ENCODE data around the gene MGAT5.

Gene MGAT5

DNA sequence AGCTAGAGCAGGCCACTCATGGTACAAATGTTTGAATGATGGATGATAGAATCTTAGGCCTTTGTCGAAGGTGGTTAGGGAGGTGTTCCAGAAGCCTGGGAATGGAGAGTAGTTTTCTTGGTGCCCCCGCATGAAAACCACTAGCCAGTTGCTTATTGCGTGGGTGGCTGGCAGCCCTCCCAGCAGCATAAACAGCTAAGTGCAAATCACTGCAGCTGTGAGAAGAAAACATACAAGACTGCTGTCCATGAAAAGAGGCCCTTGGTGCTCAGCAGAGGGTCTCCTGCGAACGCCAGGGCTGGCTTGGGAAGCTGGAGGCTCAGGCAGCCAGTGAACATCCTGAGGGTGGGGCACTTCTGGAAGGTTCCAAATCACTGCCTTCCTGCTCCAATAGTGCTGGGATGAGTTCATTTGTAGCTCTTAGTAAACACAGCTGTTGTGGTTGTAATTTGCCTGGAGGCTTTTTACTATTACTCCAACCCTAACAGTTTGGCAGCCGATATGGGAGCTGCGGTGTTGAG lies 118.8 kb downstream of the MGAT5 start:
- WGBS (ENCODE audit: insufficient coverage, insufficient read length): no CpG with 5 or more reads among the region's 7 CpGs
- DNase-seq (ENCODE audit: low read depth, low spot score): no peak
- Histone ChIP-seq H3K4me3 (ENCODE audit: low read length) (no peak overlapping the region), H3K4me1 (ENCODE audit: control insufficient read depth, insufficient read depth, low read length) (no peaks in the 10 kb centered on the region), H3K27me3 (ENCODE audit: control insufficient read depth, insufficient read depth, low read length) (no peaks in the 10 kb centered on the region), H3K9me3 (ENCODE audit: control insufficient read depth, insufficient read depth, low read length) (no peaks in the 10 kb centered on the region), H3K36me3 (ENCODE audit: control insufficient read depth, insufficient read depth, low read length) (no peaks in the 10 kb centered on the region), H3K27ac (ENCODE audit: low read length) (no peak overlapping the region)

DNA sequence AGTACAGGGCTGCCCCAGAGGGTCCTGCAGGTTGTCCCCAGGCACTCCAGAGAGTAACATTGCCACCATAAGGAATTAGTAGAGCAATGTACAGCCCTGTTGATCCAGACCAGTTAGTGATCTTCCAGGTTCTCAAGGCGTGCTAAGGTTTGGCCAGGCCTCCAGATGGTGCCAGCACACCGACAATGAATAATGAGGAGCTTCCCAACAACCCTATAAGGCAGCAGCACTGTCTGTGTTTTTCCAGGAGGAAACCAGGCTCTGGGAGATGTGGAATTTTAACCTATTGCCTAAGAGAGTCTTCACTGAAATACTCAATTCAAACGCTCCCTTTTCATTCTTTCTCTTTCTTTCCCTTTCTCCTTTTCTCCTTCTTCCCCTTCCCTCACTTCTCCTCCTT lies 122.1 kb downstream of the MGAT5 start:
- no peak overlapping the region for H3K4me3 ChIP-seq (ENCODE audit: low read length)
- no peaks in the 10 kb centered on the region for H3K9me3 ChIP-seq (ENCODE audit: control insufficient read depth, insufficient read depth, low read length)
- no peaks in the 10 kb centered on the region for H3K36me3 ChIP-seq (ENCODE audit: control insufficient read depth, insufficient read depth, low read length)
- no peak overlapping the region for H3K27ac ChIP-seq (ENCODE audit: low read length)
- no peak for DNase-seq (ENCODE audit: low read depth, low spot score)
- no peaks in the 10 kb centered on the region for H3K27me3 ChIP-seq (ENCODE audit: control insufficient read depth, insufficient read depth, low read length)
- 100% methylated on average over 1 of the region's 3 CpGs for WGBS (ENCODE audit: insufficient coverage, insufficient read length)
- no peaks in the 10 kb centered on the region for H3K4me1 ChIP-seq (ENCODE audit: control insufficient read depth, insufficient read depth, low read length)

DNA sequence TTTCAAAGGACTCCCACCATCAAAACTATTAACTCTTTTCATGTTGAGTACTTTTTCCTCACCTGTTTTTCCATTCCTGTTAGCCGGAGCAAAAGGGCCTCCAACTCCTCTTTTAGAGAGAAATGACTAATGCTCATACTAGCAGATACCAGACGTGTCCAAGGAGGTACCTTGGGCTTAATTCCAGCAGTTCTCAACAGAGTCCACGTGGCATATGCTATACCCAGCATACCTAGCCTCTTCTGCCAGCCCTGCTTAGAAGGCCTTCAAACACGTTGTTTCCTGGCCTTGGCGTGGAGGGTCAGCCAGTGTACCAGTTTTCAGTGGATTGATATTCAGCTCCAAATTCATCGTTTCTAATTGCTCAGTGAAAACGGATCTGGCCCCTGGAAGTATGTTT lies 123.9 kb downstream of the MGAT5 start:
- H3K36me3 ChIP-seq (ENCODE audit: control insufficient read depth, insufficient read depth, low read length): no peaks in the 10 kb centered on the region
- no peaks in the 10 kb centered on the region for H3K9me3 ChIP-seq (ENCODE audit: control insufficient read depth, insufficient read depth, low read length)
- H3K27ac ChIP-seq (ENCODE audit: low read length): no peak overlapping the region
- no peak overlapping the region for H3K4me3 ChIP-seq (ENCODE audit: low read length)
- no peak for DNase-seq (ENCODE audit: low read depth, low spot score)
- H3K4me1 ChIP-seq (ENCODE audit: control insufficient read depth, insufficient read depth, low read length): no peaks in the 10 kb centered on the region
- H3K27me3 ChIP-seq (ENCODE audit: control insufficient read depth, insufficient read depth, low read length): no peaks in the 10 kb centered on the region
- no CpG with 5 or more reads among the region's 7 CpGs for WGBS (ENCODE audit: insufficient coverage, insufficient read length)

- no peaks in the 10 kb centered on the region for H3K4me1 ChIP-seq (ENCODE audit: control insufficient read depth, insufficient read depth, low read length)
- H3K9me3 ChIP-seq (ENCODE audit: control insufficient read depth, insufficient read depth, low read length): no peaks in the 10 kb centered on the region
- whole genome bisulfite sequencing (ENCODE audit: insufficient coverage, insufficient read length): no CpG with 5 or more reads among the region's 6 CpGs
- H3K4me3 ChIP-seq (ENCODE audit: low read length): no peak overlapping the region
- H3K27me3 ChIP-seq (ENCODE audit: control insufficient read depth, insufficient read depth, low read length): no peaks in the 10 kb centered on the region
- DNase-seq (ENCODE audit: low read depth, low spot score): no peak
- no peak overlapping the region for H3K27ac ChIP-seq (ENCODE audit: low read length)
- no peaks in the 10 kb centered on the region for H3K36me3 ChIP-seq (ENCODE audit: control insufficient read depth, insufficient read depth, low read length)
These were observed 125.4 kb downstream of the MGAT5 start for GRCh38 chr2:134379293-134379692.

DNA sequence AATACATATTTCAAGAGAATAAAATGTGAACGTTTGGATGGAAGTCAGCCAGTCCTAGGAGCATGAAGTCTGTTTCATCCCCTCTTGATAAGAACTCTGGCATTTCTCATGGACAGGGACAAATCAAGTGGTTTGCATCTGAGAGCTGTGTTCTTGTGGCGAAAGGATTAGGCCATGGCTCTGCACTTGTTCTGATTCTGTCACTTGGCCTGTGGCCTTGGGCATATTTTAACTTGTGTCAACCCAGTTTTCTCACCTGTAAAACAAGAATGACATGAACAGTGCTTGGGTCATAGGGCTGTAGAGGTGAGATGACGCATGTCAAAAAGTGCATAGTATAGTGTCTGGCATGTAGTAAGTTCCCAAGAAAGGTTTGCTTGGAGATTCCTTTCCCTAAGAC lies 125.8 kb downstream of the MGAT5 start:
- DNase-seq (ENCODE audit: low read depth, low spot score): no peak
- no peaks in the 10 kb centered on the region for H3K27me3 ChIP-seq (ENCODE audit: control insufficient read depth, insufficient read depth, low read length)
- no peaks in the 10 kb centered on the region for H3K36me3 ChIP-seq (ENCODE audit: control insufficient read depth, insufficient read depth, low read length)
- H3K4me1 ChIP-seq (ENCODE audit: control insufficient read depth, insufficient read depth, low read length): no peaks in the 10 kb centered on the region
- H3K4me3 ChIP-seq (ENCODE audit: low read length): no peak overlapping the region
- WGBS (ENCODE audit: insufficient coverage, insufficient read length): no CpG with 5 or more reads among the region's 3 CpGs
- no peaks in the 10 kb centered on the region for H3K9me3 ChIP-seq (ENCODE audit: control insufficient read depth, insufficient read depth, low read length)
- no peak overlapping the region for H3K27ac ChIP-seq (ENCODE audit: low read length)

- H3K9me3 ChIP-seq (ENCODE audit: control insufficient read depth, insufficient read depth, low read length): no peaks in the 10 kb centered on the region
- H3K36me3 ChIP-seq (ENCODE audit: control insufficient read depth, insufficient read depth, low read length): no peaks in the 10 kb centered on the region
- H3K27ac ChIP-seq (ENCODE audit: low read length): no peak overlapping the region
- no peak for DNase-seq (ENCODE audit: low read depth, low spot score)
- no peaks in the 10 kb centered on the region for H3K4me1 ChIP-seq (ENCODE audit: control insufficient read depth, insufficient read depth, low read length)
- H3K4me3 ChIP-seq (ENCODE audit: low read length): no peak overlapping the region
- WGBS (ENCODE audit: insufficient coverage, insufficient read length): no CpG with 5 or more reads among the region's 1 CpG
- no peaks in the 10 kb centered on the region for H3K27me3 ChIP-seq (ENCODE audit: control insufficient read depth, insufficient read depth, low read length)
These were observed 127.3 kb downstream of the MGAT5 start for GRCh38 chr2:134381141-134381540.

GRCh38 chr2:134384131-134384530 lies 130.3 kb downstream of the MGAT5 start:
- no peak for DNase-seq (ENCODE audit: low read depth, low spot score)
- no CpG with 5 or more reads among the region's 4 CpGs for WGBS (ENCODE audit: insufficient coverage, insufficient read length)
- H3K36me3 ChIP-seq (ENCODE audit: control insufficient read depth, insufficient read depth, low read length): no peaks in the 10 kb centered on the region

GRCh38 chr2:134385195-134385594 lies 131.3 kb downstream of the MGAT5 start:
- no peaks in the 10 kb centered on the region for H3K4me1 ChIP-seq (ENCODE audit: control insufficient read depth, insufficient read depth, low read length)
- no peaks in the 10 kb centered on the region for H3K36me3 ChIP-seq (ENCODE audit: control insufficient read depth, insufficient read depth, low read length)
- H3K27ac ChIP-seq (ENCODE audit: low read length): no peak overlapping the region
- no peaks in the 10 kb centered on the region for H3K9me3 ChIP-seq (ENCODE audit: control insufficient read depth, insufficient read depth, low read length)
- WGBS (ENCODE audit: insufficient coverage, insufficient read length): no CpG with 5 or more reads among the region's 2 CpGs
- DNase-seq (ENCODE audit: low read depth, low spot score): no peak
- no peaks in the 10 kb centered on the region for H3K27me3 ChIP-seq (ENCODE audit: control insufficient read depth, insufficient read depth, low read length)
- no peak overlapping the region for H3K4me3 ChIP-seq (ENCODE audit: low read length)

More at GRCh38 chr2:134384131-134384530, 130.3 kb downstream of the MGAT5 start:
- no peaks in the 10 kb centered on the region for H3K9me3 ChIP-seq (ENCODE audit: control insufficient read depth, insufficient read depth, low read length)
- no peak overlapping the region for H3K4me3 ChIP-seq (ENCODE audit: low read length)
- no peaks in the 10 kb centered on the region for H3K4me1 ChIP-seq (ENCODE audit: control insufficient read depth, insufficient read depth, low read length)
- H3K27ac ChIP-seq (ENCODE audit: low read length): no peak overlapping the region
- H3K27me3 ChIP-seq (ENCODE audit: control insufficient read depth, insufficient read depth, low read length): no peaks in the 10 kb centered on the region

DNA sequence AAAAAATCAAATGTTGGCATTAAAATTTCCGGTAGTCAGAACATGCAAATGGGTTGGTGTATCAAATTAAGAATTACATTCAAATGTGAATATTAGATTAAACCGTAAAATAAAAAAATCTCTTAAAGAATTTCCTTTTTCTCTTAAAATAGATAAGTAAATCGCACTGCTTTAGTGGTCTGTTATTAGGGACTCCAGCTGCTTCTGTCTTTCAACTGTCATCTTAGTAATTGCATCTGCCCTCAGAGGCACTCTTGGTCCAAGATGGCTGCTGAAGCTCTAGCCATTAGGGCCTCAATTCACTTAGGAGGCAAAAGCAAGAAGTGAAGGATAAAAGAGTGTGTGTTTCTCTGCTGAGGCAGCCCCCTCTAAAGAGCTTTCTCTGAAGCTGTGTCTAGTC lies 132.4 kb downstream of the MGAT5 start:
- no peak for DNase-seq (ENCODE audit: low read depth, low spot score)
- Histone ChIP-seq H3K27ac (ENCODE audit: low read length) (no peak overlapping the region), H3K4me1 (ENCODE audit: control insufficient read depth, insufficient read depth, low read length) (no peaks in the 10 kb centered on the region), H3K4me3 (ENCODE audit: low read length) (no peak overlapping the region), H3K27me3 (ENCODE audit: control insufficient read depth, insufficient read depth, low read length) (no peaks in the 10 kb centered on the region), H3K9me3 (ENCODE audit: control insufficient read depth, insufficient read depth, low read length) (no peaks in the 10 kb centered on the region), H3K36me3 (ENCODE audit: control insufficient read depth, insufficient read depth, low read length) (no peaks in the 10 kb centered on the region)
- no CpG with 5 or more reads among the region's 3 CpGs for WGBS (ENCODE audit: insufficient coverage, insufficient read length)

DNA sequence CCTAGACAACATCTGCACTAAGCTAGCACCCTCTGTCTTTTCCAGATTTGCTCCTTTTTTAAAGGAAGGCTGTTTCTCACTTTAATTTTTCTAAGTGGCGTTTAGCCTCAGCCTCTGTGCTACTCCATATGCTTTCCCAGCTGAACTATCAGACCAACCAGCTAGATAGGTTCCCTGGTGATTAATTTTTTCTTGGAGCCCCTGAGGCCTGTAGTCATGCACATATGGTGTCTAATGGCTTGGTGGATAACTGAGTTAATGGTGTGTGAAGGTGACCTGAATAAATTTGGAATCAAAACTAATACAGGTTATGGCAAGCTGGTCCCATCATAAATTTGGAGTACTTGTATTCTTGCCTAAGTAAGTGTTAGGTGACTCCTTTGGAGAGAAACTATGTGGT lies 135.5 kb downstream of the MGAT5 start:
- no peak overlapping the region for H3K27ac ChIP-seq (ENCODE audit: low read length)
- no peak for DNase-seq (ENCODE audit: low read depth, low spot score)
- no peak overlapping the region for H3K4me3 ChIP-seq (ENCODE audit: low read length)
- H3K4me1 ChIP-seq (ENCODE audit: control insufficient read depth, insufficient read depth, low read length): no peaks in the 10 kb centered on the region
- WGBS (ENCODE audit: insufficient coverage, insufficient read length): no CpG with 5 or more reads among the region's 1 CpG
- H3K9me3 ChIP-seq (ENCODE audit: control insufficient read depth, insufficient read depth, low read length): no peaks in the 10 kb centered on the region
- H3K36me3 ChIP-seq (ENCODE audit: control insufficient read depth, insufficient read depth, low read length): no peaks in the 10 kb centered on the region
- H3K27me3 ChIP-seq (ENCODE audit: control insufficient read depth, insufficient read depth, low read length): no peaks in the 10 kb centered on the region

DNA sequence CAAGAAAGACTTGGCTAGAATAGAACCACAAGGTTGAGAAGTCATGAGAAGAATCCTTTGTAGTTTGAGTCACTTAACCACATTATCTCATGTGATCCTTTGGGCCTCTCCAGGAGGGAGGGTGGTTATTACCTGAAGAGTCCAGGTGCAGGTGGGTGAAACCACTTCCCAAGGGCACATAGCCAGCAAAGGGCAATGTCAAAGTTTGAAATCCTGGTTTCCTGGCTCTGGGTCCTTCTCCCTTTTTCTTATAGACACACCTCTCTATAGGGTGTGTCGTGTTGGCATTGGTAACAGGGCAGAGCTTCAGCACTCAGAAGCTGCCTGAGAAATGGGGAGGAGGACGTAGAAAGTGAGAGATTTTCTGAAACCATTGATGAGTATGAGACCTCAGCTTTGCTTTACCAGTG lies 137.9 kb downstream of the MGAT5 start:
- Histone ChIP-seq H3K27me3 (ENCODE audit: control insufficient read depth, insufficient read depth, low read length) (no peaks in the 10 kb centered on the region), H3K9me3 (ENCODE audit: control insufficient read depth, insufficient read depth, low read length) (no peaks in the 10 kb centered on the region), H3K4me3 (ENCODE audit: low read length) (no peak overlapping the region), H3K27ac (ENCODE audit: low read length) (no peak overlapping the region), H3K4me1 (ENCODE audit: control insufficient read depth, insufficient read depth, low read length) (no peaks in the 10 kb centered on the region), H3K36me3 (ENCODE audit: control insufficient read depth, insufficient read depth, low read length) (no peaks in the 10 kb centered on the region)
- no CpG with 5 or more reads among the region's 2 CpGs for WGBS (ENCODE audit: insufficient coverage, insufficient read length)
- no peak for DNase-seq (ENCODE audit: low read depth, low spot score)
